ENCODE results near the gene NDUFS2. TPM values are rescaled to one million over a fixed set of nuclear protein-coding genes. Genes with fewer than 3 reads are reported as not detected.
A peak's percentile ranks its signal among the peaks of the same experiment; 100 is the strongest.

Gene NDUFS2
- 100 to 1,000 TPM; 174 to 198 (median 193) TPM for polyA plus RNA-seq (ENCODE audit: insufficient read length in 4 of 4)

DNA sequence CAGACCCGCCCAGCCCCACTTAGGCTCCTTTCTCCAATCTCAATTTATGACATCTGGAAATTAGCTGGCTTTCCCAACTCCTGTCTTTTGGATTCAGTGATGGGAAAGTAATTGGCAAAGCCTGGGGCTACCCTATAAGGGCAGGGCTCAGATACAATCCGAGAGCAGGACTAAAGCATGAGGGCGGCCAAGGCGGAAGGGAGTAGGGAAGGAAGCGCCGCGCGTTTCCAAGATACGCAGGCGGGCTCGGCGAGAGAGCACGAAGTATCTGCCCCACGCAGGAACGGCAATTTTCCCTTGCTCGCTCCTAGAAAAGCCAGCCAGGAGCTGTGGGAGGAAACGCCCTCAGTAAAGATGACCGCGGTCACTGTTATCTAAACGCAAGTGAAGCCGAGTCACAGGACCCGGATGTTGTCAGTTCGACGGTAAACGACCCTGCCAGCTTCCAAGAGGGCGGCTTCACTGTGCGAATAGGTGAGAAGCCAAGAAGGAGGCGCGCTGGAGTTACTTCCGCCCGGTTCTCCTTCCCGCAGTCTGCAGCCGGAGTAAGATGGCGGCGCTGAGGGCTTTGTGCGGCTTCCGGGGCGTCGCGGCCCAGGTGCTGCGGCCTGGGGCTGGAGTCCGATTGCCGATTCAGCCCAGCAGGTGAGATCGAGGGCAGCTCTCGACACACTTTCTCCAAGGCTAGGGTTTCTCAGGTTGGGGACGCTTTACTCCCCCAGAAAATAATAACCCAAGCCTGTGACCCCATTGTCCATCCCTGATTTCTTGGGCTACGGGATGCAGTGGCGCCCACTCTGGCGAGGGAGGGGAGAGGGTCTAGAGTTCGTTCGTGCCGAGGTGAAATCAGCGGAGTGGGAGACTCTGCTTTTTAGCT lies at the start of gene NDUFS2:
Gene NDUFS2, plus strand, starts transcription at position 532 of the 877 bp plus-strand sequence. Its CDS starts 19 bp downstream, at position 551.
- peak; percentile 95 to 99 (median 98) for DNase-seq (ENCODE audit: low read depth in 4 of 4, low spot score in 3 of 4)

DNA sequence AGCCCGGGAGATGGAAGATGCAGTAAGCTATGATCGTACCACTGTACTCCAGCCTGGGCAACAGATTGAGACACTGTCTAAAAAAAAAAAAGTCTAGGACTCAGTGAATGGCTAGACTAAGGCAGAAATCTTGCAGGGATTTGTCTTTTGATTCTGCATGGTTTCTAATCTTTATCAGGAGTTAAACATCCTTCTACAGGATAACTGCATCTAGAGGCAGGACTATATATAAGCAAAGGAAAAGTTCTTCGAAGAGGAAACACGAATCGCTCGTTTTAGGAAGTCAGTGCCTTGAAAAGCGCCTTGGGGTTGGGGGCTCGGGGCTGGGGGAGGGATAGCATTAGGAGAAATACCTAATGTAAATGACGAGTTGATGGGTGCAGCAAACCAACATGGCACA lies 49.0 kb upstream of the NDUFS2 start:
- DNase-seq (ENCODE audit: low read depth in 4 of 4, low spot score in 3 of 4) = no peak

DNA sequence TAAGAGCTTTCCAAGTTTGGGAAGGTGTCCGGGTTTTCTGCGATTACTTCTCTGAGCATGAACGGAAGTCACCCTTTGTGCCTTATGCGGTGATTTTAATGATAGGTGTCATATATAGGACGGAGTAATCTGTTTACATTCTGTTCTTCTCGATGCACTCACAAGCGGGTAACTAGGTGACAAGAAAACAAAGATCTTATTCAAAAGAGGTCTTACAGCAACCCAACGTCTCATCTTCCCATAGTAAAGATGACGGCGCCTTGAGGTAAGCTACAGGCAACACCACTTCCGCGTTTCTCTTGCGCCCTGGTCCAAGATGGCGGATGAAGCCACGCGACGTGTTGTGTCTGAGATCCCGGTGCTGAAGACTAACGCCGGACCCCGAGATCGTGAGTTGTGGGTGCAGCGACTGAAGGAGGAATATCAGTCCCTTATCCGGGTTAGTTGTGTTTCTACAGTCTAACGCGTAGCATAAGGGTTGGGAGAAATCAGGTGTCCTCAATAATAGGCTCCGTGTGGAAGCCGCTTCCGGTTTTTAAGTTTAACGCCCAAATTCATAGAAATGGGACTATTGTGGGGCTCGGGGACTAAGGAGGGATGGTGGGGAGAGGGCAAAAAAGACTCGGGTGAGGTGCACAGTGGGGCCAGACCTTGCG lies 48.4 kb upstream of the NDUFS2 start, which contains the start of gene UFC1:
Gene UFC1, plus strand, starts transcription at position 297 of the 656 bp plus-strand sequence. Its CDS starts 20 bp downstream, at position 317.
- DNase-seq (ENCODE audit: low read depth in 4 of 4, low spot score in 3 of 4) = peak in 3 of 4 donors; percentile 75 to 86 (median 83)

DNA sequence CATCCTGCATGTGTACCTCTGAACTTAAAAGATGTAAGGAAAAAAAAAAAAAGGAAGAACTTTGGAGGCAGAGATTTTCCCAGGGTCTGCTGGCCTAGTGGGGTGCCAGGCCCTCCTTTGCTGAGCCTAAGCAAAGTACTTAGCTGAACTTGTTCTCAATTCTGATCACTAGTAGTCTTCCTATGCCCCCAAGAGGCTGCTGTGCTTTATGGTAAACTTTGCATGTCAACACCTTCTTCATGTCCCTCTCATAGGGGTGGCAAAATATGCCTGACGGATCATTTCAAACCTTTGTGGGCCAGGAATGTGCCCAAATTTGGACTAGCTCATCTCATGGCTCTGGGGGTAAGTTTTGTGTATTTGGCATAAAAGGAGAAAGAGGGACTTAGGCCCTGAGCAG lies 44.3 kb upstream of the NDUFS2 start:
- no peak for DNase-seq (ENCODE audit: low read depth in 4 of 4, low spot score in 3 of 4)

DNA sequence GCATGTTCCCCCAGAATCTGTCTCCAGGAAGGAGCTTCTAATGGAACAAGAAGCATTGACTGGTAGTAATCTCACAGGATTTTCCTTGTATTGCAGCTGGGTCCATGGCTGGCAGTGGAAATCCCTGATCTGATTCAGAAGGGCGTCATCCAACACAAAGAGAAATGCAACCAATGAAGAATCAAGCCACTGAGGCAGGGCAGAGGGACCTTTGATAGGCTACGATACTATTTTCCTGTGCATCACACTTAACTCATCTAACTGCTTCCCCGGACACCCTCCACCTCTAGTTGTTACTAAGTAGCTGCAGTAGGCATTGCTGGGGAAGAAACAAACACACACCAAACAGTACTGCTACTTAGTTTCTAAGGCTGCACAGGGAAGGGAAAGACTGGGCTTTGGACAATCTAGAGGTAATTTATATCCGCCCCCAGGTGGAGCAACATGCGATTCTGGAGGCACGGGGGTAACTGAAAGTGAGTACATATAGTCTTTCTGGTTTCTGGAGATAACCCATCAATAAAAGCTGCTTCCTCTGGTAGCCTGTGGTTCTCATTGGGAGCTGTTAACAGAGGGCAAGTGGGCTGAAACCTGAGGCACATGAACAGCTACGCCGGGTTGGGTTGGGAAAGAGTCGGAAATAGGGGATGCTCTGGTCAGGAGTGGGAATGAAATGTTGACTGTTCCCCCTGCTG lies 43.7 kb upstream of the NDUFS2 start:
- no peak for DNase-seq (ENCODE audit: low read depth in 4 of 4, low spot score in 3 of 4)

DNA sequence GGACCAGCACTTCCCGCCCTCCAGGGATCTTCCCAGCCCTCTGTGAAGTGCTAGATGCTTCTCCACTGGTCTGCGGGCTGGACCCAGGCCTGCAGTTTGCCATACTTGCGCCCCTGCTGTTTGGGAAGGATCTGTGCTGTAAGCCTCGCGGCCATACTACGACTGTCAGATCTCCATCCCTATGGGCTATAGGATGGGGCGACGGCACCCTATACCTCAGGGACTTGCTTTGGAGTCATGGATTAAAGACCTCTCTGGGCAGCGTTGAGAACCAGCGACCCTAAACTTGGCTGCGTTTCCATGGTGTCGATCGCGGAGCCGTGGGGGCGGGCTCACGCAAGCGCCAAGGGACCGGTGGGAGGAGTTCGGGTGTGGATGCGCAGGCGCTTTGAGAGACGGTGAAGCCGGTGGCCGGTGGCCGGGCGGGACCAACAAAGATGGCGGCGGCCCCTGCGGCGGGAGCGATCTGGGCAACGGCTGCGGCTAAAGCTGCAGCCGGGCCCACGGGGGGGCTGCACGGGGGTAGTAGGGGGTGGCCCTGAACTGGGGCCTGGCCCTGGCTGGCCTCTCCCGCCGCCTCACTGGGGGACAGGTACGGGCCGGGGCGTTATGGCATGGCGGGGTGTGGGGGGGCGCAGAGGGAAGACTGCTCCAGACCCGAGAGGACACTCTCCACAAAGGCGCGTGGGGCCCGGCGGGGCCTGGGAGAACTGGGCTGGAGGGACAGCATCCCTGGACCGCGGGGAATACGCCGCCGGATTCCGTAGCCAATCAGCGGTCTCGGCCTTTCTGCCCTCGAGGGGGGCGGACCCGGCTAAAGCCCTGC lies 42.9 kb upstream of the NDUFS2 start, which contains the start of gene USP21:
Gene USP21, plus strand, starts transcription at position 414 of the 826 bp plus-strand sequence. CDS start 1,141 bp downstream, outside the sequence.
- DNase-seq (ENCODE audit: low read depth in 4 of 4, low spot score in 3 of 4) = peak; percentile 84 to 93 (median 85)

DNA sequence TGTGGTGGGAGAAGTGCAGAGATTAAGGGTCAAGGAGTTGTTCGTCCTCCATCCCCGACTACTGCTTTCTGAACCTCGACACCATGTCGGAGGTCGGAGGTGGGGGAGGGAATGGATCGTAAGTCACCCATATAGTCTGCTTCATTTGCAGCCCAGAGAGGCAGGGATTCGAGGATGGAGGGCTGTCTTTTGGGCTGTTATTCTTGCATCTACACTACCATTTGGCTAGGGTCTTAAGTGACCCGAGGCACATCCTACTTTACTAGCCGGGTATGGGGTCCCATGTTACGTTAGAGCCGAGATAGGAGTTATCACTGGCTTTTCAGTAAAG lies 42.3 kb upstream of the NDUFS2 start:
- DNase-seq (ENCODE audit: low read depth in 4 of 4, low spot score in 3 of 4) = no peak

DNA sequence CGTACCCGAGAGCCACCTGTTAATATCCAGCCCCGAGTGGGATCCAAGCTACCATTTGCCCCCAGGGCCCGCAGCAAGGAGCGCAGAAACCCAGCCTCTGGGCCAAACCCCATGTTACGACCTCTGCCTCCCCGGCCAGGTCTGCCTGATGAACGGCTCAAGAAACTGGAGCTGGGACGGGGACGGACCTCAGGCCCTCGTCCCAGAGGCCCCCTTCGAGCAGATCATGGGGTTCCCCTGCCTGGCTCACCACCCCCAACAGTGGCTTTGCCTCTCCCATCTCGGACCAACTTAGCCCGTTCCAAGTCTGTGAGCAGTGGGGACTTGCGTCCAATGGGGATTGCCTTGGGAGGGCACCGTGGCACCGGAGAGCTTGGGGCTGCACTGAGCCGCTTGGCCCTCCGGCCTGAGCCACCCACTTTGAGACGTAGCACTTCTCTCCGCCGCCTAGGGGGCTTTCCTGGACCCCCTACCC lies 41.5 kb upstream of the NDUFS2 start:
- DNase-seq (ENCODE audit: low read depth in 4 of 4, low spot score in 3 of 4) = no peak

DNA sequence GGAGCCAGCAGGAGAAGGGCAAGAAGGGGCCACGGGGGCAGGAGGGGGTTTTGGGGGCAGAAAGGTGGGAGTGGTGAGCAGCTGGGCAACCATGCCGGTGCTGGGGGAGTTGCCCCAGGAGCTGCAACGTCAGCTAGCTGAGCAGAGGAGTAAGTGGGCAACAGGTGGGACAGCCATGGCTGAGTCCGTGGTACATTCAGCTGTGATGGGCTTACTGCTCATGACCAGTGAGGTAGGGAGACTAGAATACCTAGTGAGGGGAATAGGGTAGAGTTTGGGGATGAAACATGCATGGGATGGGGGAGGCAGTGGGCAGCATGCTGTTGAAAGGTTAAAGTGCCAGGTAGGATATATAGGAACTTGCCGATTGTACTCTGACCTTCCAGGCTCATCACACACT lies 40.5 kb upstream of the NDUFS2 start:
- no peak for DNase-seq (ENCODE audit: low read depth in 4 of 4, low spot score in 3 of 4)

DNA sequence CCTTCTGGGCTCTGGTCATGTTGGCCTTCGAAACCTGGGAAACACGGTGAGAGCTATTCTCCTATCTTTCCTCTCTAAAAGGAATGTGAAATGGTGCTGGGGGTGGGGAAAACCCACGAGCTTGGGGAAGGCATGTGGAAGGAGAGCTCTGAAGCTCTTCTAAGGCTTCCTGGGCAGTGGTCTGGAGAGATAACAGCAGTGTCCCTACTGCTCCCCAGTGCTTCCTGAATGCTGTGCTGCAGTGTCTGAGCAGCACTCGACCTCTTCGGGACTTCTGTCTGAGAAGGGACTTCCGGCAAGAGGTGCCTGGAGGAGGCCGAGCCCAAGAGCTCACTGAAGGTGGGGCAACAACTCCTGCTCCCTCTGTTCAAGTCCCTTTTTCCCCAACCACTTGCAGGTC lies 40.1 kb upstream of the NDUFS2 start:
- DNase-seq (ENCODE audit: low read depth in 4 of 4, low spot score in 3 of 4) = no peak

DNA sequence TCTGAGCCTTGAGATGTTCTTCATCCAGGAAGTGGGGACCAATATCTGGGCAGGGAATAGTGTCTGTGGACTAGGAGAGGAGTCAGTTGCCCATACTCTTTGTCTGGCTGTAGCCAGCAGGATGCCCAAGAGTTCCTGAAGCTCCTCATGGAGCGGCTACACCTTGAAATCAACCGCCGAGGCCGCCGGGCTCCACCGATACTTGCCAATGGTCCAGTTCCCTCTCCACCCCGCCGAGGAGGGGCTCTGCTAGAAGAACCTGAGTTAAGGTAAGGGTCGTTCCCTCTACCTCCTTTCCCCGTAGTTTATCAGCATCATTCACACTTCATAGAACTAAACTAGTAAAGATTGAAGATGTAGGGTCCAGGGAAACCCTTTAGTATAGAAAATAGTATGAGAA lies 39.4 kb upstream of the NDUFS2 start:
- no peak for DNase-seq (ENCODE audit: low read depth in 4 of 4, low spot score in 3 of 4)

DNA sequence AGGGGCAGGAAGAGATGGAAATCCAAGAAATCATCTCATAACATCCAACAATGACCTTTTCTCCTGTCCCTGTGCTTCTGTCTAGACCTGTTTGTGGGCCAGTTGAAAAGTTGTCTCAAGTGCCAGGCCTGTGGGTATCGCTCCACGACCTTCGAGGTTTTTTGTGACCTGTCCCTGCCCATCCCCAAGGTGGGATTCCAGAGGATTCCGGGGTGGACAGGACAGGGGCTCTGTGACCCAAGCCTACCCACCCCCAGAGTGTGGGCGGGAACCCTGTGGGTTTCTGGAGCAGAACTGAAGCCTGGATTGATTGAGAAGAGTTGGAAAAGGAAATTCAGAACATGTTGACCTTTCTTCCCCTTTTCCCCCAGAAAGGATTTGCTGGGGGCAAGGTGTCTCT lies 38.4 kb upstream of the NDUFS2 start:
- DNase-seq (ENCODE audit: low read depth in 4 of 4, low spot score in 3 of 4) = no peak

DNA sequence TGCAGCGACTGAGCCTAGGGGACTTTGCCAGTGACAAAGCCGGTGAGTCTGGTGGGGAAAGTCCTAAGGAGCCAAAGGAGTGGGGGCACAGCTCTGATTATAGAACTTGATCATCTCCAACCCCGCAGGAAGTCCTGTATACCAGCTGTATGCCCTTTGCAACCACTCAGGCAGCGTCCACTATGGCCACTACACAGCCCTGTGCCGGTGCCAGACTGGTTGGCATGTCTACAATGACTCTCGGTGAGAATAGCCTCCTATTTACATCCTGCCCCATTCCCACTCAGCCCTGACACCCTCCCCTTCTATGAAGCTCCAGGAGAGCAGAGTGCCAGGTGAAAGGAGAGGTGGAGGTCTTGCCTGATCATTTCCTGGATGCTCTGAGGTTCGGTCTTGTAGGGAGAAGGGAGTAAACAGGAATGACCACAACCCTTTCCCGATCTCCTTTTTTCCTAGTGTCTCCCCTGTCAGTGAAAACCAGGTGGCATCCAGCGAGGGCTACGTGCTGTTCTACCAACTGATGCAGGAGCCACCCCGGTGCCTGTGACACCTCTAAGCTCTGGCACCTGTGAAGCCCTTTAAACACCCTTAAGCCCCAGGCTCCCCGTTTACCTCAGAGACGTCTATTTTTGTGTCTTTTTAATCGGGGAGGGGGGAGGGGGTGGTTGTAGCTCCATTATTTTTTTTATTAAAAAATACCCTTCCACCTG lies 37.1 kb upstream of the NDUFS2 start:
- DNase-seq (ENCODE audit: low read depth in 4 of 4, low spot score in 3 of 4) = no peak

DNA sequence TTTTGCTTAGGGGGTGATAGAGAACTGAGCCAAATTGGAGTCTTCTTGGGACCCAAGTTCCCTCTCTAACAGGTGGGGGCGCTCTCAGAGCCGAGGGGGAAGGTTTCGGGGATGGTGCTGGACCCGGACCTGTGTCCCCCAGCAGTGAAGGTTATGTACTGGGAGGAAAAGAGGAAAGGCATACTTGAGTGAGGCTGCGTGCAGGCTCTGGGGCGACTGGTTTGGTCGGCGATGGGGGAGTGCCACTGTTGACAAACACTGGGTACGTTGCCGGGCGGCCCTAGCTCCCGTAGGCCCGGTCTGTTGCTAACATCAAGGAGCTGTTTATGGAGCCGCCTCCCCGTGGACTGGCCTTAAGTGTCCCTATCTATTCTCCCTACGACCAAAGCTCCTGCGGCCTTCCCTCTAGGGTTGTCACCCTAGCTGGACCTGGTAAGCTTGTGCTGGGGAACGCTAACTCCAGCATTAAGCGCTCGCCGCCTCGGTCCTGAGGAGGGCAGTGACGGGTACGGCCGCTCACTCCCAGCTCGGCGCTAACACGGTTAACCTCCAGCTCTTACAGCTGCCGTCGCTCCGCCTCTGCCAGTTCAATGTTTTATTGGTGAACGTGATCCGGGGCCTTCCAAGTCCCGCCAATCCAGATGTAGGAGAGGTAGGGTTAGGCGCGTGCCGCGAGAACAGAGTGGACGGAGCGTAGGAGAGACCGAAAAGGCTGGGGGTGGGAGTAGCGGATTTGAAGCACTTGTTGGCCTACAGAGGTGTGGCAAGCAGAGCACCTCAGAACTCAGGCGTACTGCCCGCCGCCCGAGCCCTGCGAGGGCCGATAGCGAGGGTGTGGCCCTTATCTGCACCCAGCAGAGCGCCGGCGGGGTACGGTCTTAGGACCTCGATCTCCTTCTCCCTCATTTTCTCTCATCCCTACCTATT lies 36.2 kb upstream of the NDUFS2 start, which contains the start of gene PPOX:
Gene PPOX, plus strand, starts transcription at position 685 of the 927 bp plus-strand sequence. CDS start 422 bp downstream, outside the sequence.
- peak; percentile 91 to 98 (median 96) for DNase-seq (ENCODE audit: low read depth in 4 of 4, low spot score in 3 of 4)

DNA sequence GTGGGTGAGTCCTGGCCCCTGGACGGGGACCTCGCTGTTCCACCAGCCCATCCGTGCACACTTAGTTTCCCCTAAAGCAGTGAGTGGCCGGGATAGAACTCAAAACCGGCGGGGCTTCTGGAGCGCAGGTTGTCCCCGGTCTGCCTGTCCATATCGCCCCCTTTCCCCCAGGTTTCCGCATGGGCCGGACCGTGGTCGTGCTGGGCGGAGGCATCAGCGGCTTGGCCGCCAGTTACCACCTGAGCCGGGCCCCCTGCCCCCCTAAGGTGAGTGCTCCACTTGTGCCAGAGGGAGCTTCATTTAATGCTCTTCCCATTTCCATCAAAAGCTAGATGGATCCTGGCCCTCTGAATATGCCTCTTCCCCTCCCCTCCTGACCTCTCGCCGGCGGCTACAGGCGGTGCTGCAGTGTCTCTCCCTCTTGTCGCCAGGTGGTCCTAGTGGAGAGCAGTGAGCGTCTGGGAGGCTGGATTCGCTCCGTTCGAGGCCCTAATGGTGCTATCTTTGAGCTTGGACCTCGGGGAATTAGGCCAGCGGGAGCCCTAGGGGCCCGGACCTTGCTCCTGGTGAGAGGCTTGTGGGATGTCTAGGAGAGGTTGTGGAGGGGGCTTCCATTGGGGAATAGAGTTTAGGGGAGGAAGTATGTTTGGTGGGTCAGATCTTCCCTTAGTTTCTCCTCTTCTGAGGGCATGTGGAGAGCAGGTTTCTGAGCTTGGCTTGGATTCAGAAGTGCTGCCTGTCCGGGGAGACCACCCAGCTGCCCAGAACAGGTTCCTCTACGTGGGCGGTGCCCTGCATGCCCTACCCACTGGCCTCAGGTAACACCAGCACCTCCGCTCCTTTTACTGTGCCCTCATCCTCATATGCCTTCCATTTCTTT lies 35.3 kb upstream of the NDUFS2 start:
- DNase-seq (ENCODE audit: low read depth in 4 of 4, low spot score in 3 of 4) = no peak

DNA sequence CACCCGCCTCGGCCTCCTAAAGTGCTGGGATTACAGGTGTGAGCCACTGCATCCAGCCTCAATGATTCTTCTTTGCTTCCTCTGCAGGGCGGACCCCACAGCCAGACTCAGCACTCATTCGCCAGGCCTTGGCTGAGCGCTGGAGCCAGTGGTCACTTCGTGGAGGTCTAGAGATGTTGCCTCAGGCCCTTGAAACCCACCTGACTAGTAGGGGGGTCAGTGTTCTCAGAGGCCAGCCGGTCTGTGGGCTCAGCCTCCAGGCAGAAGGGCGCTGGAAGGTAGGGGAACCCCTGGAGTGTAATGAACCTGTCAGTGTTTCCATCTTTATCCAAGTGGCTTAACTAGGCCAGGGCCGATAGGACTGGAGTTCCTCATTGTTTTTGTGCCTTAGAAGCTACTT lies 33.3 kb upstream of the NDUFS2 start:
- no peak for DNase-seq (ENCODE audit: low read depth in 4 of 4, low spot score in 3 of 4)

DNA sequence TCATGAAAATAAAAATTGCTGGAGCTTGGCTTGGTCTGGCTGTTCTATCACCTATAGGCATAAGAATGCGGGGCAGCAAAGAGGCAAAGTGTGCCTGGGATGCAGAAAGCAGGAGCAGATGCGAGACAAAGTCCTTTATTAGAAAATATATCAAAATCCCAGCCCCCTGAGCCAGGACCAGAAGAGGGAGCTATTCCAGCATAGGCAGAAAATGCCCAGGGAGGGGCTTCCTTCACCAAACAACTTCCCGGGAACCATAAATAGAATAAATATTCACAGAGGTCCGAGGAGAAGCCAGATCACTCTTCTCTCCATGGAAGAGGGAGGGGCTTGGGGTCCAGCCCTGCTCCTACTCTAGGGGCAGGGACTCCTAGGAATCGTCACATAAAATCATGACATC lies 31.0 kb upstream of the NDUFS2 start:
- no peak for DNase-seq (ENCODE audit: low read depth in 4 of 4, low spot score in 3 of 4)
